CD4-positive, alpha-beta T cell treated with Interleukin-15 for 4 hours (primary cell): ENCODE data around the gene UBE3D.
"Not testable (repeated sequence)": the region's sequence is repeated elsewhere in the genome, so short reads cannot be mapped to it uniquely, and the experiment has no call there.

Experiments
- DNase-seq: peaks from one replicate; pipeline ENCODE4 v3.0.0-alpha.2; 2020; ENCODE audit warnings: low spot score

Gene UBE3D

GRCh38 chr6:83055366-83055964 lies 10.2 kb downstream of the UBE3D start:
- peak; percentile 52 for DNase-seq

- no peak for DNase-seq
These were observed 12.0 kb downstream of the UBE3D start for GRCh38 chr6:83053678-83054077.

GRCh38 chr6:83051377-83052172 lies 14.1 kb downstream of the UBE3D start:
- no peak for DNase-seq

- DNase-seq, result no peak
These were observed 18.4 kb downstream of the UBE3D start for GRCh38 chr6:83047065-83047754.

GRCh38 chr6:83044091-83044768 lies 21.4 kb downstream of the UBE3D start:
- no peak for DNase-seq

- DNase-seq, result no peak
These were observed 23.1 kb downstream of the UBE3D start for GRCh38 chr6:83042467-83043053.

GRCh38 chr6:83038246-83038645 lies 27.4 kb downstream of the UBE3D start:
- DNase-seq, result no peak

- DNase-seq, result no peak
These were observed 34.0 kb downstream of the UBE3D start for GRCh38 chr6:83031689-83032088.

- no peak for DNase-seq
These were observed 45.9 kb downstream of the UBE3D start for GRCh38 chr6:83019741-83020140.

GRCh38 chr6:83011131-83011530 lies 54.5 kb downstream of the UBE3D start:
- not testable (repeated sequence) for DNase-seq

GRCh38 chr6:83008626-83009025 lies 57.0 kb downstream of the UBE3D start:
- no peak for DNase-seq

- DNase-seq, result no peak
These were observed 59.3 kb downstream of the UBE3D start for GRCh38 chr6:83006270-83006905.

GRCh38 chr6:82996156-82996555 lies 69.5 kb downstream of the UBE3D start:
- DNase-seq, result no peak

GRCh38 chr6:82995066-82995465 lies 70.6 kb downstream of the UBE3D start:
- DNase-seq, result no peak

GRCh38 chr6:82989736-82990290 lies 75.8 kb downstream of the UBE3D start:
- DNase-seq, result no peak

GRCh38 chr6:82988930-82989351 lies 76.7 kb downstream of the UBE3D start:
- DNase-seq, result no peak

GRCh38 chr6:82987951-82988350 lies 77.7 kb downstream of the UBE3D start:
- DNase-seq, result no peak

- DNase-seq, result no peak
These were observed 78.2 kb downstream of the UBE3D start for GRCh38 chr6:82987416-82987815.

- DNase-seq, result no peak
These were observed 80.9 kb downstream of the UBE3D start for GRCh38 chr6:82984720-82985119.

GRCh38 chr6:82980086-82980485 lies 85.6 kb downstream of the UBE3D start:
- DNase-seq, result no peak

GRCh38 chr6:82979657-82980056 lies 86.0 kb downstream of the UBE3D start:
- DNase-seq, result no peak
